Measurements from ENCODE around the gene CHRDL1. TPM values are rescaled to one million over a fixed set of nuclear protein-coding genes. Genes with fewer than 3 reads are reported as not detected.

CHRDL1 gene
- under 0.01 and 0.19 TPM in 2 replicates for total RNA-seq

DNA sequence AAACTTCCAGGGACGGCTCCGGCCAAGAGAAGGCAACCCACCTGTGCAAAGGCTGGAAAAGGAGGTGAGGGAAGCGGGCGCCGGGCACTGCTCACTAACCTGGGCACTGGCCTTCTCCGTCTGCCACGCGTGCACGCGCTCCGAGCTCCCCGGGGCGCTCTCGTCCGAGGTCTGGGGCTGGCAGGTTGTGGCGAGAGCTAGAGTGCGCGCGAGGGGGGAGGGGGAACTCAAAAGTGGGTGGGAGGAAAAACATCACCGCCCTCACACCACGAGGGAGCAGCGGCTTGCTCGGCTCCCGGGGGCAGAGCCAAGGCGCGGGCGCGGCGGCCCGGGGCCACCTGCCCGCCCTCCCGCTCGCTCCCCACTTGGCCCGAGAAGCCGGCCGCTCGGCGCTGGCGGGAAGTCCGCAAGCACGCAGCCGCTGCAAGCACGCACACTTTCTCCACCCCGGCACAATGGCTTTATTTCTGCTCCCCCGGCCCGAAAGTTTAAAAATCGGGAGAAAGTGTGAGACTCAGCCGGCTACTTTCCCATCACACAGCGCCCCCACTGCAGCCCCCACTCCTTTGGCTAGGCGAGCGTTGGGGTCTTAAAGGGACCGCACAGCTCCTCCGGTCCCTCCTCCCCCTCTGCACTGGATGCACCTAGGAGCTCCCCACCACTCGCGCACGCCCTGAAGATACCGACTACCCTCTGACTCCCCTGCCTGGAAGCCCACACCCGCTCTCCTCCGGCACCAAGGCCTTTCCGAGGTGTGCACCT lies at the start of gene CHRDL1:
CHRDL1 (minus strand) TSS at position 173 of the 762 bp plus-strand sequence. CDS start 3,636 bp downstream, outside the sequence.

